ENCODE measurements around the gene PCDHAC2. TPM values are rescaled to one million over a fixed set of nuclear protein-coding genes. Genes with fewer than 3 reads are reported as not detected.

PCDHAC2 gene
- polyA plus RNA-seq, 1 of the 3 experiments (the other 2 are of a cell fraction), result 0.39 TPM

- no peaks in the 10 kb centered on the region for H3K36me3 ChIP-seq (replicated peaks in 1 of 2; ENCODE audit: control insufficient read depth in 1 of 2, insufficient read depth in 2 of 2, low read length in 1 of 2)
- ChIA-PET CTCF (interaction anchor here (0.7 to 4.1 kb wide), 11 partner anchors 11 to 126 kb away, joined by 3 to 45 read pairs (median 6); partner anchors contain the start of genes PCDHA12, PCDHA8 and PCDHAC1), POLR2A (interaction anchor here (0.6 to 3.4 kb wide), 9 partner anchors 9 to 320 kb away, joined by 3 to 31 read pairs (median 7); partner anchors contain the start of genes IK, NDUFA2, PCDHA12 and PCDHAC1)
- WGBS (ENCODE audit: low lambda C conversion rate), result 83% methylated on average over 16 of the region's 34 CpGs
- H3K4me2 ChIP-seq, result peak overlapping the region; percentile 94; the same call in 1 of the 2 replicates
- peak overlapping the region in 1 of 2 experiments; percentile 94; a peak in 1 of 4 replicates for H3K27ac ChIP-seq (ENCODE audit: low read depth in 2 of 2, low read length in 1 of 2)
- no peaks in the 10 kb centered on the region for H3F3A ChIP-seq (replicated peaks; ENCODE audit: insufficient read depth)
- DNase-seq, result no peak
- H3K4me1 ChIP-seq (ENCODE audit: control insufficient read depth in 1 of 2, insufficient read depth in 2 of 2, low read depth in 1 of 2, low read length in 1 of 2), result peaks cover 8 to 41% of the 10 kb centered on the region in 2 experiments; a peak in 3 of 4 replicates
- H4K20me1 ChIP-seq (ENCODE audit: insufficient read depth), result no peaks in the 10 kb centered on the region
- no peaks in the 10 kb centered on the region for H3K9me2 ChIP-seq
- H3K27me3 ChIP-seq (ENCODE audit: insufficient read depth), result no peaks in the 10 kb centered on the region
- H2AFZ ChIP-seq (ENCODE audit: low read depth), result no peak overlapping the region
- no peak for TF ChIP-seq GATA2 (CRISPR knock-in tag; IDR thresholded peaks at IDR 0.05)
- TF ChIP-seq NFIC (IDR thresholded peaks at IDR 0.05; ENCODE audit: borderline replicate concordance), result no peak
- no peak for TF ChIP-seq POLR2AphosphoS5 (IDR thresholded peaks at IDR 0.05; ENCODE audit: low read depth, low read length)
- no peak for TF ChIP-seq RFX5 (IDR thresholded peaks at IDR 0.05; ENCODE audit: low read length)
- TF ChIP-seq CHD2 (IDR thresholded peaks at IDR 0.05; ENCODE audit: low read length, partially characterized antibody), result no peak
- TF ChIP-seq FOSL2 (IDR thresholded peaks at IDR 0.05; ENCODE audit: borderline replicate concordance, low read depth), result no peak
- TF ChIP-seq GABPA (IDR thresholded peaks at IDR 0.05; ENCODE audit: low read depth), result no peak
- TF ChIP-seq MAX (IDR thresholded peaks at IDR 0.05; ENCODE audit: low read depth), result no peak
- no peak for TF ChIP-seq EP300 (IDR thresholded peaks at IDR 0.05; ENCODE audit: borderline replicate concordance in 1 of 2, low read depth in 1 of 2, low read length in 1 of 2)
- no peak for TF ChIP-seq RXRA (IDR thresholded peaks at IDR 0.05; ENCODE audit: borderline replicate concordance, low read depth)
- no peak for TF ChIP-seq RCOR1 (IDR thresholded peaks at IDR 0.05; ENCODE audit: low read length)
- TF ChIP-seq ELF1 (IDR thresholded peaks at IDR 0.05), result no peak
- no peak for TF ChIP-seq ZBTB33 (IDR thresholded peaks at IDR 0.05; ENCODE audit: borderline replicate concordance, low read depth)
- TF ChIP-seq RAD21 (IDR thresholded peaks at IDR 0.05; ENCODE audit: low read length), result no peak
- no peak for TF ChIP-seq EZH2phosphoT487 (IDR thresholded peaks at IDR 0.05; ENCODE audit: borderline replicate concordance, low read depth)
- no peak for TF ChIP-seq FOXJ3 (CRISPR knock-in tag; IDR thresholded peaks at IDR 0.05)
- TF ChIP-seq USF2 (IDR thresholded peaks at IDR 0.05; ENCODE audit: borderline replicate concordance, low read depth, low read length), result no peak
- no peaks in the 10 kb centered on the region for H3K9me3 ChIP-seq
- peak overlapping the region; percentile 64 to 75; a peak in 3 of 4 replicates for H3K4me3 ChIP-seq (ENCODE audit: low read depth in 2 of 2, low read length in 1 of 2)
- H3K79me2 ChIP-seq (ENCODE audit: insufficient read depth), result no peaks in the 10 kb centered on the region
- H3K9ac ChIP-seq, result no peak overlapping the region
Observed at GRCh38 chr5:140967226-140967893, 1.1 kb downstream of the PCDHAC2 start.
